GM18861 (cell line): ENCODE measurements around the gene FXYD4.
"Not testable (repeated sequence)": the region's sequence is repeated elsewhere in the genome, so short reads cannot be mapped to it uniquely, and the experiment has no call there.

Experiments
- ATAC-seq: cut with Tn5 transposase; IDR thresholded peaks from one replicate; pipeline ENCODE4 v1.9.1; 2021; ENCODE audit not compliant: unreplicated experiment

The FXYD4 gene

DNA sequence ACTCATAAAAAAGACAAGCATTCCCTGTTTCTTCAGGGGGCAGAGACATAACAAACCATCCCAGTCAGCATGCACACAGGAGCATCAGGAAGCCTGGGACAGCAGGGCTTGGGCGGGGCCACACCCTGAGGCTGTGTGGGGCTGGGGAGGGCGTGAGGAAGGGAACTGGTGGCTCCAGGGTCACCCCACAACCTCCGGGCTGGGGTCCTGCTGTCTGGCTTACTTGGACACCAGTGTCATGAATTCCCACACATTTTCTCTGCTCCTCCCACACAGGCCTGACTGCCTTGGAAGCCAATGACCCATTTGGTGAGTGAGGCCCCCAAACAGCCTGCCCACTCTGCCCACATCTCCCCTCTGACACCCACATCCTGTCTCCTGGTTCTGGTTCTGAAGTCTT is 2.8 kb downstream of the FXYD4 start:
- ATAC-seq = no peak

DNA sequence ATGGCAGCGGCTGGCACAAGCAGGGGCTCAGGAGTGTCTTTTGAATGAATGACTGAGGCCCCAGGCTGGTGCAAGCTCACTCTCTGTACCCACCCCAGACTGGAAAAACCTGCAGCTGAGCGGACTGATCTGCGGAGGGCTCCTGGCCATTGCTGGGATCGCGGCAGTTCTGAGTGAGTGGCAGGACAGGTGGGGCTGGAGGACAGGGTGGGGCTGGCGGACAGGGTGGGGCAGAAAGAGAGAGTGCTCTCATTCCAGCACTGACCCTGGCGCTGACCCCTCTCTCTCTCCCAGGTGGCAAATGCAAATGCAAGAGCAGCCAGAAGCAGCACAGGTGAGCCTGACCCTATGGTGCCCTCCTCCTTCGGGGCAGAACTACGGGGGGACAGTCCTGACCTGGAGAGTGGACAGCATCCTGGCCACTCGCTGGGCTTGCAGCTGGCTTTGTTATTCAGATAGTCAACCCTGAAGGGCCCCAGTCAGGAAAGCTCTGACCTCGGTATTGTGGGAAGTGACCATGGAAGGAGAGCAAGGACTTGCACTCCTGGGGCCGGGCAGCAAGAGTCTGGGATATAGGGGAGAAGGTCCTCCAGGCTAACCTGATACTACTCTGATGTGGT is 4.1 kb downstream of the FXYD4 start:
- ATAC-seq = no peak

DNA sequence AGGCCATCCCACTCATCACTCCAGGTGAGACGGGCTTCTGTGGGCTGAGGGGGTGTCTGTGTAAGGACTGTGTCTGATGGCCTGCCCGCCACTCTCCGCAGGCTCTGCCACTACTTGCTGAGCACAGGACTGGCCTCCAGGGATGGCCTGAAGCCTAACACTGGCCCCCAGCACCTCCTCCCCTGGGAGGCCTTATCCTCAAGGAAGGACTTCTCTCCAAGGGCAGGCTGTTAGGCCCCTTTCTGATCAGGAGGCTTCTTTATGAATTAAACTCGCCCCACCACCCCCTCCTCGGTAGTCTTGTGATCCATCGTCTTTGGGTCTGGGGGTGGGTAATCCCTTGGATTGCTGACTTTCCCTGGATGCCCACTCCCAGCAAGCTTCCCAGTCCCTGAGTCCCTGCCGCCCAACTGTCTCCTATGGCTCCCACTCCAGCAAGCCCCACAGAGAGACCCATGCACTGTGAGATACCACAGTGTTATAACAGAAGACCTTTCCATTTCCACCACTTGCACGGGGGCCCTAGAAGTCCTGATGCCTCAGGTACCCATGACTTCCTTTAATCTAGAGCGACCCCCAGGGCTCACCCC is 4.7 kb downstream of the FXYD4 start:
- ATAC-seq = no peak

DNA sequence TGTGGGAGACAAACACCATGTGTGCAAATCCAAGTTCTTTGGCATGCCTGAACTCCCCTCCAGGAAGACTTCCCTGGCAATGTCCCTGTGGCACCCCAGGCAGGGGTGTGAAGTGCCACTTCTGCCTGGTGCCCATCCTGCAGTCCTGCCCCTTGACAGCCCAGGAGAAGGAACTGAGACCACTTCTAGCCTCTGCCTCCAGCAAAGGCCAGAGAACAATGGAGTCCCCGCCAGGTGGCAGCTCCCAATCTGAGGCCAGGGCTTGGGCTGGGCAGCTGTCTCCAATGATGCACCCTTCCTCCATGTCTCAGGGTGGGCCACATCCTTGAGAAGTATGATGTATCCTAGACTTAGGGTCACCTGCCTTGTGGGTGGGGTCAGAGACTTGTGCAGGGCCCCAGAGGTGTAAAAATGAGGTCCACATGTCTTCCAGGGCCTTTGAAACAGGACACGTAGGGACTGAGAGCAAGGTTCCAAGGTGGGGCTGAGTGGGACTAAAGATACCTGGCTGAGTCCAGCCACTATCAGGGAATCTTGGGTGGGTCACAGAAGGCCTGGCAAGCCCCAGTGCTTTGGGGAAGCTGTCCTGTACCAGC is 5.5 kb downstream of the FXYD4 start:
- no peak for ATAC-seq

DNA sequence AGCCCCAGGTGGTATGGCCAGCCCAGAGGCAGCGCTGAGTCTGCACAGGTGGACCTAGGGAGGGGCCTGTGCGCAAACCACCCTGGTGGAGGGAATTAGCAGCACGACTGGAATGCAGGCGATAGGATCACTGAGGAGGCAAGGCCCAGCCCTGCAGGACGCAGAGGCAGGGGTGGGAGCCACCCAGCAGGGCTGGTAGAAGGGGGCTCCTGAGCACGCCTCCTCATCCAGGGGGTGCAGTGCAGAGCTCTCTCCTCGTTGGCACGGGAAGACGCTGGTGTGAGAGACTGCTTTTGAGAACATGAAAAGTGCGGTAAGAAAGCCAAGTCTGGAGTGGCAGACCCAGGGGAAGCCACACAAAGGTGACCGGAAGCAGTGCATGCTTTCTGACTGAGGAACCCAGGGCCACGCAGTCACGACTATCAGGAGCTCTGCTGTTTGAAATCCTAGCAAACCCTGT is 6.0 kb downstream of the FXYD4 start:
- ATAC-seq = no peak

DNA sequence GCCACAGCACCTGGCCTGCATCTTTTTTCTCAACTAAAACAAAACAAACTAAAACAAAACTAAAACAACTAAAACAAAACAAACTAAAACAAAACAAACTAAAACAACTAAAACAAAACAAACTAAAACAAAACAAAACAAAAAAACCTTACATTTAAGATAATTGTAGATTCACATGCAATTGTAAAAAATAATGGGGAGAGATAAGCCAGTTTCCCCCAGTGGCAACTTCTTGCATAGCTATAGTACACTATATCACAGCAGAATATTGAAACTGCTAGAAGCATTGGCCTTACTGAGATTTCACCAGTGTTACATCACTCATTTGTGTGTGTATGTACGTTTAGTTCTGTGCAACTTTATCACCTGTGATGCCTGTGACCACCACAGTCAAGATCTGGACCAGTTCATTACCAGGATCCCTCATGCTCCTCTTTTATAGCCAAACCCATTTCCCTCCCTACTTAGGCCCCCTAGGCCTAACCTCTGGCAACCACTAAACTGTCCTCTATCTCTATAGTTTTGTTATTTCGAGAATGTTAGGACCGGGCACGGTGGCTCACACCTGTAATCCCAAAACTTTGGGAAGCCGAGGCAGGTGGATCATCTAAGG is 9.3 kb downstream of the FXYD4 start:
- ATAC-seq = peak; percentile 56

DNA sequence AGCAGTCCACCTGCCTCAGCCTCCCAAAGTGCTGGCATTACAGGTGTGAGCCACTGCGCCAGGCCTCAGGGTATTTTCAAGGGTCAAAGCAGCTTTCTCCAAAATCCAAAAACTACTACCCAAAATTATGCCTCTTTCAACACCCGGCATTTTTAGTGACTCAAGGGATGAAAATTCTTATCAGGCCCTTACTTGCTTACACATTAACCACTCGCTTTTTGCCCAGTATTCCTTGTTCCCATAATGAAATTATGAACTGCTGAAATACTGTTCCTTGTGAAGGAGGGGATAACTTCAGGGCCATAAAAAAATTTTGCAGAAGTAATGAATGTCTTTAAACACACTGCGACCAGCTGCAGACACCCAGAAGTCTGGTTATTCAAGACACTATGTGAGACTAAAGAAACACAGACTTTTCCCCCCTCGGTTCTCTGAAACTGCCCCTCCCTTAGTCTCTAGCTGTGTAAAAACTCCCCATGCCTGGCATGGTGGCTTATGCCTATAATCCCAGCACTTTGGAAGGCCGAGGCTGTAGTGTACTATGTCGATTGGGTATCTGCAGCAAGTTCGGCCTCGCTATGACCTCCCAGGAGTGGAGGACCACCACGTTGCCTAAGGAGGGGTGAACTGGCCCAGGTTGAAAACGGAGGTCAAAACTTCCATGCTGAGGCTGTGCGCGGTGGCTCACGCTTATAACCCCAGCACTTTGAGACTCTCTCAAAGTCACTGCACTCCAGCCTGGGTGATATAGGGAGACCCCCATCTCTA is 12.0 kb downstream of the FXYD4 start:
- no peak for ATAC-seq

DNA sequence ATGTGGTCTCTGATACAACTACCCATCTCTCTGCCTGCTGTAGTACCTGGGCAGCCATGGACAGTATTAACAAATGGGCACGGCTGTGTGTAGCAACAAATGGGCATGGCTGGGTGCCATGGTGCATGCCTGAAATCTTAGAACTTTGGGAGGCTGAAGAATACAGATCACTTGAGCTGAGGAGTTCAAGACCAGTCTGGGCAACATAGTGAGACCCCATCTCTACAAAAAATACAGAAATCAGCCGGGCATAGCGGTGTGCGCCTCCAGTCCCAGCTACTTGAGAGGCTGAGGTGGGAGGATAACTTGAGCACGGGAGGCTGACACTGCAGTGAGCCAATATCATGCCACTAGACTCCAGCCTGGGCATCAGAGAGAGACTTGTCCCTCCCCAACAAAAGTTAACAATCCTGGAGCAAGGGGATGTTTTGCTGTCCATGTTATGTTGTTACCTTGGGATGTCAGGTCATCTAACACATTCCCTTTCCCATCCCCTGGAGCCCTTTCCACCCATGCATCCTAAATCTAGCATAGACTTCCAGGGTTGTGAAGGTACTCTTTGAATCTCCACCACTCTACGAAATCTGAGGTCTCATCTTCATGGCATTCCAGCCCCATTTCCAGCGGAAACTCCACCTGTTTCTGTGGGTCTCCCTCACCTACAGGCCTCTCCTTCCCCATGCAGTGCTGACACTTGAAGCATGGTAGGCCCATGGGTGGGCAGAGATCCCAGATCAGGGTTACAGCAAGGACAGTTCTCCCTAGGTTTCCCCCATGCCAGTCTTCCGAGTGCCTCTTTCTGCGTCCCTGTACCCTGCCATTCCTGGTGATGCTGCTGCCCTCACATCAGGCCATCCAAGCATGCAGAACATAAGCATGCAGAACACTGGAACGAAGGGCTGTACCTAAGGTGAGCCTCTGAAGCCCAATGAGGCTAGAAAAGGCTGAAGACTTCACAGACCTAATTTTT is 13.1 kb downstream of the FXYD4 start:
- ATAC-seq = no peak

DNA sequence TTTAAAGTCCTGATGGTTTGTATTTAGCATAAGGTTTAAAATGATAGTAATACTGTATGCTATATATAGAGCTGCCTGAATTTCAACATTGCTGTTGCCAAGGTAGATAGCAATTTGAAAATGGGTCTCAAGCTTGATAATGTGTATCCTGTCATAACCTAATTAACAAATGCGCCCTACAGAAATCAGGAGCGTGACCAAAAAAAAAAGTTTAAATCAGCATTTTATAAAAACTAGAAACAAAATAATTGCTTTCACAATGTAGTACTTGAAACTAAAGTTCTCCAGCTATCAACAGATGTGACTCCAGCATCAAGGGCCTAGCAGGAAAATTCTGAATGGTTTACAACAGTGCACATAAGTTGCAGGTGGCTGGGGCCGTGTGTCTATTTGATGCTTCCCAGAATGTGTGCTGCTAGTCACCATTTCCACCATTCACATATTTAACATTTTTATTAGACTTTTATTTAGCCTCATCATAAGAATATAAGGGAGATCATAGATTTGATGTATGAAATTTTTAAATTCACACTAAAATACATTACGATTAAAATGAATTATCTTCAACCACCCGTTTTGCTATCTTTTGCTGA is 14.1 kb downstream of the FXYD4 start:
- no peak for ATAC-seq

DNA sequence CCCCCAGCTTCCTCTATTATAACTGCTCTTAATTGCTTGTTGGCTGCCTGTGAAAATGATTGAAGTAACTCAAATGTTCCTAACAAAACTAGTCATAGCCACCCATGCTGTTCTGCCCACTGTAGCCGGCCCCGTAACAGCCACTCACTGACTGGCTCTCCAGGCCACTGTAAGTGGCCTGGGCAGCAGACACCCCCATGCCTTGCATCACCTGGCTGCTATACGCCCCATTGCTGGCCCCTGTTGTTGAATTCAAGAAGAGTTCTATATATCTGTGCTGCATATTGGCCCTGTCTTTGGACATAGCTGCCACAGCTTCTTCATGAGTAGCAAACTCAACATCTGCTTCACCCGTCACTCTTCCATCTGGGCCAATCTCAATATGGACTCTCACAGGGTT is 15.1 kb downstream of the FXYD4 start:
- ATAC-seq = no peak

DNA sequence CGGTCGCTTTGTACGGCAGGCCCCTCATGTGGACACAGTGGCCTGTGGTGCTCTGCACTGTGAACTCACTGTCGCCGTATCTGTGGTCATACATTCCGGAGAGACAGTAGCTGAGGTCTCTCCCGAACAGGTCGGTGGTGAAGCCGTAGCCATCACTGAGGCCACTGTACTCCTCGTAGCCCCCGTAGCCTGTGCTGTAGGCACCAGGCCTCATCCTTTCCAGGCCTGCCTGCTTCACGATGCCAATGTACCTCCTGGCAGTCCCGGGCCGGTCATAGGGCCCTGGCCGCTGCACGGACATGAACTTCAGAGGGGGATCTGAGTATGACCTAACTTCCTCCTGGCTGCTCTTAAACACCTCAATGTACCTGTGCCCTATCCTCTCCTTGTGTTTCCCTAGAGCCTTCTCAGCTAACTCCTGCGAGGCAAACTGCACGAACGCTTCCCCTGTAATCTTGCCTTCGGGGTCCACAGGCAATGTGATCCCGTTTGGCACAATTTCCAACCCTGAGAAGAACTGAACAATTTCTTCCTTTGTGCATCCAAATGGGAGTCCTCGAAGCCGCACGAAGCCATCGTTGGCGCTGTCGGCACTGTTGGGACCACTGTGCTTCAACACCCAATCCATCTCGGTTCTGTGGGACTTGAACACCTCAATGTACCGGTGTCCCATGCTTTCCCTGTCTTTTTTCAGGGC is 15.7 kb downstream of the FXYD4 start:
- ATAC-seq = no peak

DNA sequence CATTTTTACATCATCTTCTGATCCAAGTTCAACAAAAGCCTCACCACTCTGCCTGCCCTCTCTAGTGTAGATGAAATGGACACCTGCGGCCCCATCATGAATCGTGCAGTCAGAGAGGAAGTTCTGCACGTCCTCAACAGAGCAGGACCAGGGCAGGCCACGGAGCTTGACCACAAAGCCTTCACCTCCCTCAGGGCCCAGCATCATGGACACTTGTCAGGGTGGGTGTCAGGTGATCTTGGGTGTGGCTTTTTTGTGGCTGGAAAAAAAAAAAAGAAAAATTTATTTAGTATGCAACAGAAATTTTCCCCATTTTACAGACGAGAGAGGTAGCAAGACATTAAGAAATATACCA is 16.2 kb downstream of the FXYD4 start:
- ATAC-seq = no peak

DNA sequence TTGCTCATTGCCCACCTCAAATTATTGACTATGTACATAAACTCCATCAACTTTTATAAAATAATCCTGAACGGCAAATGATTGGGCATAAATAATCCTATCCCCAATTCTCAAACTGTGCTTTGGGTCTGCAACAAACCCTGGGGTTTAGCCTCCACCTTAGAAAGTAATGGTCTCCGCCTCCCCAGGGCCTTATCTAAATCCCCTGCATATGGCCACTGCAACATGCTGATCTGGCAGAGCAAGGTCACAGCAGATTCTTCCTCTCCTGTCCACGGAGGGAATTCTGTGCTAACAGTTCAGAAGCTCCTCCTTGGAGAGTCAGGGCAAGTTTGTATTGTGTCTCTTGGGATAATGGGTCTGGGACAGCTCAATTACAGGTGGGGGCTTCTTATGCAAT is 18.4 kb downstream of the FXYD4 start:
- no peak for ATAC-seq

DNA sequence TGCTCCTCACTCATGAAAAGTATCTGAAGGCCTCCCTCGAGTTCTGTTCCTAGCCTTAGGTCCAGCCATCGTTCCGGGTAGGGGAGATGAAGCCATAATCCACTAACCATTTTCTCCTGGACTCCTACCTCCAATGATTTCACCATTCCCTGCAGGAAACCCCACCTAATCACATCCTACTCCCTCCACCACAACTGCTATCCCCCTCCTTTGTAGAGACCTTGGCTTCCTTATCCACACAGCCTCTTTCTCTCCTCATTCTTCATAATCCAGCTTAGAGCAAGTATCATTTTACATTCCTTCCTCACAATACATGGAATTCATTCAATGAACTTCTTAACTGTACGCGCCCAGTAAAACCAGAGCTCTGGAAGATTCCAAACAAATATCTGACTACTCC is 18.9 kb downstream of the FXYD4 start:
- ATAC-seq = no peak

DNA sequence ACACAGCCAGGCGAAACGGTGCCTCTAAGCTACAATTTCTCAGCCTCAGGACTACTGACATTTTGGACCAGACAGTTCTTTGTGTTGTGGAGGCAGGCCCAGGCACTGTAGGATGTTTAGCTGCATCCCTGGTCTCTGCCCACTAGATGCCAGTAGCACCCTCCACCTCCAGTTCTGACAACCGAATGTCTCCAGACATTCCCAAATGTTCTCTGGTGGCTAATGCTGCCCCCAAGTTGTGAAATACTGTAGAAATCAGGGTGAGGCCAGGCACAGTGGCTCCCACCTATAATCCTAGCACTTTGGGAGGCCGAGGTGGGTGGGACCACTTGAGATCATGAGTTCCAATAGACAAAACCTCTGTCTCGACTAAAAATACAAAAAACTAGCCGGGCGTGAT is 19.3 kb downstream of the FXYD4 start:
- ATAC-seq = no peak

DNA sequence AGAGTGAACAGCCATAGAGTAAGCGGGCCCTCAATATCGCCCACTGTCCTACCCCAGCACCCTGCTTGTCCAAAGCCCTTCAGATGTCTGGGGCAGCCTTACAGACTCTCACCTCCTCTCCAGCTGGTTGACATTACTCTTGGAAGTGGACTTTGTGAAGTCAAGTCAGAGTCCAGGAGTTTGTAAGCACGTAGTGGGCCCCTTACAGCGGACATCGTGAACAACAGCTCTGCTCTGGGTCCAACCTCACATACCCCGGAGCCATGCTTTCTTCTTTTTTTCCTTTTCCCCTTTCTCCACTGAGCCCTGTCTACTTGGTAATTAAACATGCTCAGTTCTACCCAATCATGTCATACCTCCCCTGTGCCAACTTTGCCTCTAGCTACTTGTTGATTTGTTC is 20.1 kb downstream of the FXYD4 start:
- ATAC-seq = no peak

DNA sequence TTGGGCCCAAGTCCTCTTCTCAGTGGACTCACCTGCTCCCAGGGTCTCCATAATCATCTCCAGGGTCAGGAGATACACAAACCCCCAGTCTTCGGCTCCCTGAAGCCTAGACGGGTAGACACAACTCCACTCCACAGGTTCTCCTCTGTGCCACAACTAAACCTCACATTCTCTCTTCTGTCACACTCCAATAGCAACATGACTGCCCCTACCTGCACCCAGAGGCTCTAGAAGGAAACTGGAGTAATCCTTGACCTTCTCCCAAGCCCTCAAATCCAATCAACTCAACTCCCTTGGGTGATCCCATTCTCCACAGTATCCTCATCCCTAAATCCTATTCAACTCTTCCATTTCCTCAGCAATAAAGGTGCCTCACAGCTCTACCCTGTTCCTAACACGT is 21.3 kb downstream of the FXYD4 start:
- ATAC-seq = no peak

DNA sequence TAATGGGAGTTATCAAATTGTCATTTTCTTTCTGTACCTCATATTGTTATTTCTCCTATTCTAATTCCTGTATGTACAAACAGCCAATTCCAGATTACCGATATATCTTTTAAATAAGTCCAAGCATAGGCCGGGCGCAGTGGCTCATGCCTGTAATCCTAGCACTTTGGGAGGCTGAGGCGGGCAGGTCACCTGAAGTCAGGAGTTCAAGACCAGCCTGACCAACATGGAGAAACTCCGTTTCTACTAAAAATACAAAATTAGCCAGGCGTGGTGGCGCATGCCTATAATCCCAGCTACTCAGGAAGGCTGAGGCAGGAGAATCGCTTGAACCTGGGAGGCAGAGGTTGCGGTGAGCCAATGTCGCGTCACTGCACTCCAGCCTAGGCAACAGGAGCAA is 21.8 kb downstream of the FXYD4 start:
- ATAC-seq = not testable (repeated sequence)

DNA sequence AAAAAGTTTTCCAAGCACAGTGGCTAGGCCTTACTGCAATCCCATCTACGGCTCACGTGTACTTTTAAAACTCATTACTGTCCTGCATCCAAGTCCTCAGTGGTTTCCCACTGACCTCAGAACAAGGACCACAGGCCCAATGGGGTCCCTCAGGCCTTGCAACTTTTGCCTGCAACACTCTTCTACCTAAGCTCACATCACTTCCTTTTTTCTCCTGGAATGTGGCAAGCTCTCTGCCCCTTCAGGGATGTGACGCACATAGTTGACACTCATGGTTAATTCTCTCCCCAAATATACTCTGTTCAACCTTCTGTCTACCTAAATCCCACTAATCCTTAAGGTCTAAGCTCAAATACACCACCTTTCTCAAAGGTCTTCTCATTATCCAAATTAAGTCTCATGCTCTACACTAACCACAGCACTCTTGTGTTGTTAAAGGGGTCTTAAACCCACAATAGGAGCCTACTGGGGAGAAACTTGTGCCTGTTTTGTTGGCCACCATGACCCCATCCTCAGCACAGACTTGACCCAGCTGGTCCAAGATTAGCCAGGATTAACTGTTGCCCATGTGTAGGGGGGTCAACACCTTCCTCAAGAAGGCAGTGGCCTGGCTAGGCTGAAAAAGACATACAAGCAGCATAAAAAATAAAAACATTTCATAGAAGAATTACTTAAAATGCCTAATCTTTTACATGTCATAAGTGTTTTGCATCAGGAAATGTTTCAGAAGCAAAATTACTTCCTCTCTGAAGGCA is 22.3 kb downstream of the FXYD4 start:
- ATAC-seq = no peak
